T-helper 17 cell (primary cell): ENCODE data around the gene SPATA9. TPM values are rescaled to one million over a fixed set of nuclear protein-coding genes. Genes with fewer than 3 reads are reported as not detected.
"Not testable (repeated sequence)": the region's sequence is repeated elsewhere in the genome, so short reads cannot be mapped to it uniquely, and the experiment has no call there.

ENCODE experiments used
- ATAC-seq: fragments of 150-1000 bp; cut with Tn5 transposase; 2 replicates; pipeline ENCODE4 v1.10.0; 2021; ENCODE audit warnings: mild to moderate bottlenecking, moderate library complexity
- DNase-seq, 3 donors: peaks; one replicate each; pipeline versions ENCODE4 v3.0.0 to v3.0.0-alpha.2; 2020 to 2021
- H3K9me3 ChIP-seq: one replicate; pipeline ENCODE4 v1.7.0; 2013; ENCODE audit warnings: low read length, mild to moderate bottlenecking; ENCODE audit not compliant: control insufficient read depth, poor library complexity, severe bottlenecking
- H3K27ac Mint-ChIP-seq: one replicate; pipeline ENCODE4 v1.8.0; 2022; ENCODE audit warnings: mild to moderate bottlenecking, moderate library complexity, mixed read lengths
- H3K27me3 Mint-ChIP-seq: one replicate; pipeline ENCODE4 v1.8.0; 2022; ENCODE audit warnings: mixed read lengths
- H3K36me3 Mint-ChIP-seq: one replicate; pipeline ENCODE4 v1.8.0; 2022; ENCODE audit warnings: low read depth, mixed read lengths
- H3K4me1 Mint-ChIP-seq: one replicate; pipeline ENCODE4 v1.8.0; 2022; ENCODE audit warnings: mild to moderate bottlenecking, mixed read lengths
- H3K4me3 Mint-ChIP-seq: one replicate; pipeline ENCODE4 v1.8.0; 2022; ENCODE audit warnings: mild to moderate bottlenecking, moderate library complexity, mixed read lengths
- total RNA-seq, 4 donors: library from RNA in 2 of 4; stranded (reverse) in 2 of 4; gene quantifications; one replicate each; pipeline ENCODE4 v1.2.3 and lab custom pipeline; 2022 to 2026

SPATA9 gene
- total RNA-seq, 2 donors from 2014 or later: not detected

DNA sequence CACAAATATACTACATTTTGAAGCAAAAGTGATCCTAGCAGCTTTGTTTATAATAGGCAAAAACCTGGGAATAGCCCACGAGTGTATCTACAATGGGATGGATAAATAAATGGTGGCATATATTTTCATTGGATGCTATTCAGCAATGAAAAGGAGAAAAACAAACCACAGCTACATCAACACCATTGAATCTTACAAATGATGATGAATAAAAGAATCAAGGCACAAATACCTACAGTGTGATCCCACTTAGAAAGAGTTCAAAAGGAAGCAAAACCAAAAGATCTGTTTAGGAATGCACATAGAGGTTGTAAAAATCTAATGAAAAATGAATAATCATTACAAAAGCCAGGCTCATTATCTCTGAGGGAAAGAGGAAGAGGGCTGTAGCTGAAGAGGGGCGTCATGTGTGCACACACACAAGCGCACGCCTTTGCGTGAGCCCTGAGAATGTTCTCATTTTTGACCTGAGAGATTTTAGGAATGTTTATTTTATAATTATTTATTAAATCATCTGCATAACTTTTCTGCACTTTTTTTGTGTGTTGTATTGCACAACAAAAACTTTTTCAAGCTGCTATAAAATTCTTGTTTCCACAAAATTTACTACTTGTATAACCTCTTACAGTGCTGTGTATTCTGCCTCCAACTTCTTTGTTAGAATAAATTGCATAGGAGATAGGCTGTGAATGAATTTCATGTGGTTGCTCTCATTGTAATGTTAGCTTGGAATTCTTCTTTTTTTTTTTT is 42.5 kb upstream of the SPATA9 start:
- Mint-ChIP-seq H3K36me3 (peaks cover 2% of the 10 kb centered on the region), H3K4me3 (no peak overlapping the region), H3K27me3 (peaks cover 6% of the 10 kb centered on the region), H3K4me1 (peaks cover 20% of the 10 kb centered on the region), H3K27ac (no peak overlapping the region)
- DNase-seq (no peak), ATAC-seq (no peak)
- no peaks in the 10 kb centered on the region for H3K9me3 ChIP-seq

- ATAC-seq (no peak), DNase-seq (no peak)
- peaks cover 2% of the 10 kb centered on the region for H3K9me3 ChIP-seq
- Mint-ChIP-seq H3K27ac (no peak overlapping the region), H3K27me3 (no peaks in the 10 kb centered on the region), H3K36me3 (peaks cover 2% of the 10 kb centered on the region), H3K4me3 (no peak overlapping the region), H3K4me1 (peaks cover 20% of the 10 kb centered on the region)
Measured at GRCh38 chr5:95723632-95724369, 41.0 kb upstream of the SPATA9 start.

DNA sequence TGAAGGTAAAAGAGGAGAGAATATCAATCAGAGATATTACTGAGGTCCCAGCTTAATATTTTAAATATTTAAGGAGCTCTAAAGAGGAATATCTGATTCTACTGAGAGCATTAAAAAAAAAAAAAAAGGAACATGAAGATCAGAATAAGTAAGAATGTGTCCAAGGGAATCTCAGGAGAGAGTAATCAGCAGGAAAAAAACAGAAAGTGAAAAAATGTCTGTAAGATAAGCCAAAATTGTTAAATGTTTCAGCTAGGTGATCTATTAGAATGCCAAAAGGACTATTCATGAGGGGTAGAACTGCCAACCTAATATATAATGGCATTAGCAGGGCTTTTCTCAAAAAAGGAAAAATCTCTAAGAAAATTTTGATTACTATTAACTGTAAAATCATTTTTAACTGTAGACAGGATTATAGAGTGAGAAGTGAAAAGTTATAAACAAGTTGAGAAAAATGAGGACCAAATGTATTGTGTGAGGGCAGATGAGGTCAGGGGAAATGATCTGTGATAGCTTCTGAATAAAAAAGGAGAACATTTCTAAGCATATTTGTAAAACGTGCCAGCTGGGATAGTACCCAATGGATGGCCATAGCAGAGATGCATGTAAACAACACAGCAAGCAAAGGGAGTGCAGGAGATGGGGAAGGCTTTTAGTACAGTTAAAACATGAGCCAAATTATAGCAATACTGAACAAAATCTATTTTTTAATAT is 38.9 kb upstream of the SPATA9 start:
- Mint-ChIP-seq H3K4me1 (peaks cover 6% of the 10 kb centered on the region), H3K27me3 (no peaks in the 10 kb centered on the region), H3K27ac (no peak overlapping the region)

GRCh38 chr5:95720094-95720786 is 37.4 kb upstream of the SPATA9 start:
- Mint-ChIP-seq H3K4me3 (no peak overlapping the region), H3K4me1 (peaks cover 8% of the 10 kb centered on the region), H3K27me3 (no peaks in the 10 kb centered on the region), H3K36me3 (peaks cover 2% of the 10 kb centered on the region), H3K27ac (no peak overlapping the region)
- no peak for ATAC-seq
- peaks cover 2% of the 10 kb centered on the region for H3K9me3 ChIP-seq
- no peak for DNase-seq

More for the DNA sequence above, 38.9 kb upstream of the SPATA9 start:
- ATAC-seq: no peak
- Mint-ChIP-seq H3K36me3 (peaks cover 2% of the 10 kb centered on the region), H3K4me3 (no peak overlapping the region)
- H3K9me3 ChIP-seq: peaks cover 2% of the 10 kb centered on the region
- DNase-seq: no peak

GRCh38 chr5:95718738-95719137 is 35.9 kb upstream of the SPATA9 start:
- peaks cover 2% of the 10 kb centered on the region for H3K9me3 ChIP-seq
- Mint-ChIP-seq H3K27me3 (no peaks in the 10 kb centered on the region), H3K4me3 (no peak overlapping the region), H3K36me3 (peaks cover 2% of the 10 kb centered on the region), H3K4me1 (peaks cover 12% of the 10 kb centered on the region), H3K27ac (no peak overlapping the region)
- DNase-seq (no peak), ATAC-seq (no peak)

- H3K27me3 Mint-ChIP-seq: no peaks in the 10 kb centered on the region
- no peak for DNase-seq
- peak; percentile 95 for ATAC-seq
- peaks cover 2% of the 10 kb centered on the region for H3K36me3 Mint-ChIP-seq
- H3K4me3 Mint-ChIP-seq: no peak overlapping the region
- no peak overlapping the region for H3K27ac Mint-ChIP-seq
- H3K4me1 Mint-ChIP-seq: peaks cover 9% of the 10 kb centered on the region
- peaks cover 2% of the 10 kb centered on the region for H3K9me3 ChIP-seq
Measured at GRCh38 chr5:95718203-95718602, 35.4 kb upstream of the SPATA9 start.

GRCh38 chr5:95717439-95717838 is 34.6 kb upstream of the SPATA9 start:
- DNase-seq (no peak), ATAC-seq (no peak)
- Mint-ChIP-seq H3K4me1 (peaks cover 9% of the 10 kb centered on the region), H3K27ac (no peak overlapping the region), H3K4me3 (no peak overlapping the region), H3K27me3 (no peaks in the 10 kb centered on the region), H3K36me3 (peaks cover 2% of the 10 kb centered on the region)
- peaks cover 2% of the 10 kb centered on the region for H3K9me3 ChIP-seq

GRCh38 chr5:95715799-95716461 is 33.1 kb upstream of the SPATA9 start:
- Mint-ChIP-seq H3K27me3 (no peaks in the 10 kb centered on the region), H3K4me3 (no peak overlapping the region), H3K36me3 (no peaks in the 10 kb centered on the region), H3K27ac (no peak overlapping the region), H3K4me1 (peaks cover 6% of the 10 kb centered on the region)
- no peak for DNase-seq
- ATAC-seq: no peak
- H3K9me3 ChIP-seq: peaks cover 2% of the 10 kb centered on the region

GRCh38 chr5:95713960-95714710 is 31.3 kb upstream of the SPATA9 start:
- Mint-ChIP-seq H3K27me3 (no peaks in the 10 kb centered on the region), H3K27ac (no peak overlapping the region)

GRCh38 chr5:95713246-95713645 is 30.5 kb upstream of the SPATA9 start:
- not testable (repeated sequence) for H3K4me3 Mint-ChIP-seq, H3K36me3 Mint-ChIP-seq, DNase-seq, H3K27ac Mint-ChIP-seq, H3K9me3 ChIP-seq, H3K4me1 Mint-ChIP-seq, ATAC-seq, H3K27me3 Mint-ChIP-seq

More at GRCh38 chr5:95713960-95714710, 31.3 kb upstream of the SPATA9 start:
- peaks cover 2% of the 10 kb centered on the region for H3K9me3 ChIP-seq
- Mint-ChIP-seq H3K4me1 (peaks cover 6% of the 10 kb centered on the region), H3K36me3 (no peaks in the 10 kb centered on the region), H3K4me3 (no peak overlapping the region)
- DNase-seq (no peak), ATAC-seq (no peak)

- no peak for DNase-seq
- no peaks in the 10 kb centered on the region for H3K9me3 ChIP-seq
- peaks cover 3% of the 10 kb centered on the region for H3K36me3 Mint-ChIP-seq
- peaks cover 6% of the 10 kb centered on the region for H3K27me3 Mint-ChIP-seq
- no peak overlapping the region for H3K27ac Mint-ChIP-seq
- H3K4me1 Mint-ChIP-seq: peaks cover 6% of the 10 kb centered on the region
- H3K4me3 Mint-ChIP-seq: no peak overlapping the region
- no peak for ATAC-seq
Measured at GRCh38 chr5:95712347-95712958, 29.7 kb upstream of the SPATA9 start.
